Body of pancreas (tissue), 4 donors: ENCODE results near the gene MKX. TPM values are rescaled to one million over a fixed set of nuclear protein-coding genes. Genes with fewer than 3 reads are reported as not detected.
"Not testable (repeated sequence)": the region's sequence is repeated elsewhere in the genome, so short reads cannot be mapped to it uniquely, and the experiment has no call there.

ENCODE experiments used
- ATAC-seq: fragments of 150-250 bp; one replicate; pipeline ENCODE4 v1.9.1; 2016
- DNase-seq, 4 donors: peaks; one replicate each; pipeline ENCODE4 v3.0.0-alpha.2; 2019
- H3K27ac ChIP-seq, 4 donors: fragments of 200-600 bp; sonication (generic); 1 replicate in 3 of 4; 2 replicates in 1 of 4; pipeline versions ENCODE4 v1.5.1 to v1.6.1; 2016 to 2019; ENCODE audit warnings: mild to moderate bottlenecking in 1 of 4, mixed read lengths in 1 of 4, moderate library complexity in 1 of 4
- H3K27me3 ChIP-seq, 2 donors: fragments of 200-600 bp; sonication (generic); one replicate each; pipeline ENCODE4 v1.6.0; 2016; ENCODE audit warnings: mild to moderate bottlenecking in 1 of 2
- H3K36me3 ChIP-seq, 2 donors: fragments of 200-600 bp; sonication (generic); replicated peaks in 1 of 2; 2 replicates each; pipeline ENCODE4 v1.5.1; 2016; ENCODE audit warnings: low read depth in 2 of 2; ENCODE audit not compliant: insufficient read depth in 1 of 2
- H3K4me1 ChIP-seq: fragments of 200-600 bp; sonication (generic); one replicate; pipeline ENCODE4 v1.6.0; 2016
- H3K4me3 ChIP-seq, 2 donors: fragments of 200-600 bp; sonication (generic); 1 replicate in 1 of 2; 2 replicates in 1 of 2; pipeline ENCODE4 v1.5.1; 2016 to 2019
- H3K9me3 ChIP-seq, 3 donors: fragments of 200-600 bp; sonication (generic); 1 replicate in 2 of 3; 2 replicates in 1 of 3; pipeline ENCODE4 v1.5.1; 2016
- CTCF ChIP-seq, 7 experiments: fragments of 450-650 bp in 4 of 7; fragments of 200-600 bp in 3 of 7; sonication (generic) in 3 of 7; IDR thresholded peaks; one replicate each; pipeline ENCODE4 v1.5.1; 2016 to 2019; ENCODE audit warnings: antibody characterized with exemption in 7 of 7
- POLR2A ChIP-seq, 3 donors: fragments of 450-650 bp; IDR thresholded peaks; one replicate each; pipeline ENCODE4 v1.6.1; 2016; ENCODE audit warnings: antibody characterized with exemption in 3 of 3, mild to moderate bottlenecking in 2 of 3
- WGBS, 2 donors: methylation state at CpG; one replicate each; pipeline ENCODE4 v1.1.5; 2017; 5-methylcytosine and 5-hydroxymethylcytosine counted together
- intact Hi-C: fragments of 100-400 bp; cut with DNase I; formaldehyde crosslinking; loops from one replicate; pipeline ENCODE4 v1.15.1; 2023
- total RNA-seq, 2 donors: library from RNA; depleted of rRNA; stranded (reverse); fragments of >200 nt; gene quantifications; one replicate each; pipeline ENCODE4 v1.1.0, GENCODE V29; 2016

MKX gene
- total RNA-seq, 2 donors from 2014 or later, result 0.33 to 1.6 TPM

- Histone ChIP-seq H3K4me3 (no peak overlapping the region), H3K27ac (no peak overlapping the region), H3K36me3 (no peaks in the 10 kb centered on the region), H3K9me3 (no peaks in the 10 kb centered on the region), H3K27me3 (no peaks in the 10 kb centered on the region), H3K4me1 (no peaks in the 10 kb centered on the region)
- DNase-seq (no peak), ATAC-seq (no peak)
- TF ChIP-seq CTCF (IDR thresholded peaks at IDR 0.05) (no peak), POLR2A (IDR thresholded peaks at IDR 0.05) (no peak)
- intact Hi-C loops, result no loop called here
- 67 to 83% methylated on average over 6 of the region's 6 CpGs for WGBS, 2 donors
These were observed 62.4 kb downstream of the MKX start for GRCh38 chr10:27683226-27683625.

- H3K9me3 ChIP-seq, H3K36me3 ChIP-seq, DNase-seq, H3K4me3 ChIP-seq, H3K27me3 ChIP-seq, H3K27ac ChIP-seq, ATAC-seq, intact Hi-C loops, H3K4me1 ChIP-seq: not testable (repeated sequence)
- WGBS, 2 donors, result 87 to 95% methylated on average over 3 of the region's 3 CpGs
These were observed 63.8 kb downstream of the MKX start for GRCh38 chr10:27681795-27682194.

DNA sequence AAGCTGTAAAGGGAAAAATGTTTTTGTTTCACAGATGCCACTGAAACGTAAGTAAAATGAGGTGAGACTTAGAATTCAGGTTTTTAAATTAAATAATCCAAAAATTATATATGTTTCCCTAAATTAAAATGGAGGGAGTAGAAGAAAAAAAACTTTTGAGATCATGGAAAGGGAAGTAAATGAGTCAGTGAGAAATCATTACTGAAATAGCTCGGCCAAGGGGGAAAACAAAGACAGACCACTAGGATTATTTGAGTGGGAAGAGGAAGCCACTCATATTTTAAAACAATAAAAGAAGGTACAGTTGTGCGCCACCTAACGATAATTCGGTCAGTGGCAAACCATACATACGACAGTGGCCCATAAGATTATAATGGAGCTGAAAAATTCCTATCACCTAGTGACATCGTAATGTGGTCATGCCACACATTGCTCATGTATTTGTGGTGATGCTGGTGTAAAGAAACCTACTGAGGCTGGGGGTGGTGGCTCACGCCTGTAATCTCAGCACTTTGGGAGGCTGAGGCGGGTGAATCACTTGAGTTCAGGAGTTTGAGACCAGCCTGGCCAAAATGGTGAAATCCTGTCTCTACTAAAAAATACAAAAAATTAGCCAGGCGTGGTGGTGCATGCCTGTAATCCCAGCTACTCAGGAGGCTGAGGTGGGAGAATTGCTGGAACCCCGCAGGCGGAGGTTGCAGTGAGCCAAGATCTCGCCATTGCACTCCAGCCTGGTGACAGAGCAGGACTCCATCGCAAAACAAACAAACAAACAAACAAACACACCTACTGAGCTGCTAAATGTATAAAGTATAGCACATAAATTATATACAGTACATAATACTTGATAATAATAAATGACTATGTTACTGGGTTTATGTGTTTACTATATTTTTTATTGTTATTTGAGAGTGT, 64.7 kb downstream of the MKX start:
- WGBS, 2 donors, result 84 to 89% methylated on average over 14 of the region's 14 CpGs
- no peak overlapping the region for H3K4me3 ChIP-seq
- TF ChIP-seq CTCF (IDR thresholded peaks at IDR 0.05) (no peak), POLR2A (IDR thresholded peaks at IDR 0.05) (no peak)
- intact Hi-C loops, result no loop called here
- no peaks in the 10 kb centered on the region for H3K4me1 ChIP-seq
- no peak overlapping the region for H3K27ac ChIP-seq
- DNase-seq (no peak), ATAC-seq (no peak)
- no peaks in the 10 kb centered on the region for H3K27me3 ChIP-seq
- no peaks in the 10 kb centered on the region for H3K36me3 ChIP-seq
- no peaks in the 10 kb centered on the region for H3K9me3 ChIP-seq

- no peaks in the 10 kb centered on the region for H3K36me3 ChIP-seq
- DNase-seq (no peak), ATAC-seq (no peak)
- no peak overlapping the region for H3K27ac ChIP-seq
- no peaks in the 10 kb centered on the region for H3K9me3 ChIP-seq
- no peaks in the 10 kb centered on the region for H3K4me1 ChIP-seq
- no peaks in the 10 kb centered on the region for H3K27me3 ChIP-seq
- intact Hi-C loops, result no loop called here
- H3K4me3 ChIP-seq, result no peak overlapping the region
- 51 to 62% methylated on average over 2 to 3 of the region's 3 CpGs for WGBS, 2 donors
- no peak for TF ChIP-seq CTCF (IDR thresholded peaks at IDR 0.05)
- no peak for TF ChIP-seq POLR2A (IDR thresholded peaks at IDR 0.05)
These were observed 65.5 kb downstream of the MKX start for GRCh38 chr10:27680006-27680557.

DNA sequence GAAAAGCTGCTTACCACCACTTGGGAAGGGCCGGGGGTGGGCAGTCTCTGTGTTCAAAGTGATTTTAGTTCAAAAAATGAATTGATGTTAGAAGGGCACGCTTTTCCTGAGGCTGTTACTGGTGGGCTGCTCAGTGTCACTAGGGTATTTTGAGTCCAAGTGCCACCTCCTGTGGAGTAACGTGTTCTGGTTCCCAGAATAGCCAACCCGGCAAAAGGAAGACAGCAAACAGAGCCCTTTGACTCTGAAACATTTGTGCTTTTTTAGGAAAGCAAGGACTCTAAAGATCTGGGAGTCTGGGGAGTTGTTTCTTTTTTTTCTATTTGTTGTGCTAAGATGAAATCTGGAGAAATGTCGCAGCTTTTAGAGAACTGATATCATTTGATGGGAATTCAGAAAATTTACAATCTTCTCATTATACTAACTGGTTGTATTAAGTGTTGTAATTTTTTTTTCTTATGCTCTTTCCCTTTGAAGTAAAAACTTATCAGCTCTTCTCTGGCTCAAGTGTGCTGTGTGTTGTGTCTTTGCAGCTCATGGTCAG, 66.2 kb downstream of the MKX start:
- Histone ChIP-seq H3K4me3 (no peak overlapping the region), H3K4me1 (no peaks in the 10 kb centered on the region), H3K27ac (no peak overlapping the region), H3K9me3 (no peaks in the 10 kb centered on the region), H3K27me3 (no peaks in the 10 kb centered on the region), H3K36me3 (no peaks in the 10 kb centered on the region)
- DNase-seq (no peak), ATAC-seq (no peak)
- WGBS, 2 donors, result 49 to 59% methylated on average over 5 of the region's 5 CpGs
- TF ChIP-seq POLR2A (IDR thresholded peaks at IDR 0.05) (no peak), CTCF (IDR thresholded peaks at IDR 0.05) (no peak)
- intact Hi-C loops, result no loop called here
